Measurements from ENCODE around the gene CIB4. TPM values are rescaled to one million over a fixed set of nuclear protein-coding genes. Genes with fewer than 3 reads are reported as not detected.

The CIB4 gene
- polyA plus RNA-seq, 4 donors: 0.50 to 0.78 (median 0.72) TPM; not detected in 1

GRCh38 chr2:26559044-26559405 lies 82.1 kb downstream of the CIB4 start:
- no peak for DNase-seq (ENCODE audit: low read depth in 4 of 4, low spot score in 3 of 4)

DNA sequence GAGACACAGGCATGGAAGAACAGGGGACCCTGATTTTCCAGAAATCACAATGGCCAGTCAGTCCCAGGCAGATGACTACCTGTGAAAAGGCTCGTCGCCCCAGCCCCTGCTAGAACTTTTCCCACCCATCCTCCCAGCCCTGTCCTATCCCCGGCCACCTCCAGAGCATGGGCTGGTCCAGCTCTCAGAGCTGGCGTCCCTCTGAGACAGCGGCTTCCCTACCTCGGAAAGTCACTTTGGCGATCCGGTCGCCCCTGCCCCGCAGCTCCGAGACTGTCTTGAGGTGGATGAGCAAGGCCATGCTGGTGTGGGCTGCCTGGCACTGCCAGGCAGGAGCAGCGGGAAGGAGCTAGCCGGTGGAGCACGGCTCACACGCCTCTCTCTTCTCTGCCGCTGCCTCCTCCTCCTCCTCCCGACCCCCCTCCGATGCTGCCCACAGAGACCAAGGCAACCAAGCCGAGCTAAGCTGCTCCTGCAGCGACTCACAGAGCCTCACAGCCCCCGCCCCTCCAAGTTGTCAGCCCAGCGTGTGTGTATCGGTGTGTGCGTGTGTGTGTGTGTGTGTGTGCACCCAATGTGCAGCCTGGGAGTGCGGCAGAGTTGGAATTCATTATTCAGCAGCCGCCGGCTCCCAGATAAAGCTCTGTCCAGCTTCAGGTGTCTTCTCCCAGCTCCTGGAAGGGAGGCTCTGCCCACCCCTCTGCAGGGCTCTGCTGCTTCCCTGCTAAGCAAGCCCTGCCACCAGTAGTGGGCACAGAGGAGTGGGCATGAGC lies 82.7 kb downstream of the CIB4 start:
- DNase-seq (ENCODE audit: low read depth in 4 of 4, low spot score in 3 of 4): peak in 2 of 4 donors; percentile 3 to 21

- DNase-seq (ENCODE audit: low read depth in 4 of 4, low spot score in 3 of 4): no peak
Observed at GRCh38 chr2:26557244-26557925, 83.8 kb downstream of the CIB4 start.

GRCh38 chr2:26556309-26557243 lies 84.6 kb downstream of the CIB4 start:
- DNase-seq (ENCODE audit: low read depth in 4 of 4, low spot score in 3 of 4): no peak

DNA sequence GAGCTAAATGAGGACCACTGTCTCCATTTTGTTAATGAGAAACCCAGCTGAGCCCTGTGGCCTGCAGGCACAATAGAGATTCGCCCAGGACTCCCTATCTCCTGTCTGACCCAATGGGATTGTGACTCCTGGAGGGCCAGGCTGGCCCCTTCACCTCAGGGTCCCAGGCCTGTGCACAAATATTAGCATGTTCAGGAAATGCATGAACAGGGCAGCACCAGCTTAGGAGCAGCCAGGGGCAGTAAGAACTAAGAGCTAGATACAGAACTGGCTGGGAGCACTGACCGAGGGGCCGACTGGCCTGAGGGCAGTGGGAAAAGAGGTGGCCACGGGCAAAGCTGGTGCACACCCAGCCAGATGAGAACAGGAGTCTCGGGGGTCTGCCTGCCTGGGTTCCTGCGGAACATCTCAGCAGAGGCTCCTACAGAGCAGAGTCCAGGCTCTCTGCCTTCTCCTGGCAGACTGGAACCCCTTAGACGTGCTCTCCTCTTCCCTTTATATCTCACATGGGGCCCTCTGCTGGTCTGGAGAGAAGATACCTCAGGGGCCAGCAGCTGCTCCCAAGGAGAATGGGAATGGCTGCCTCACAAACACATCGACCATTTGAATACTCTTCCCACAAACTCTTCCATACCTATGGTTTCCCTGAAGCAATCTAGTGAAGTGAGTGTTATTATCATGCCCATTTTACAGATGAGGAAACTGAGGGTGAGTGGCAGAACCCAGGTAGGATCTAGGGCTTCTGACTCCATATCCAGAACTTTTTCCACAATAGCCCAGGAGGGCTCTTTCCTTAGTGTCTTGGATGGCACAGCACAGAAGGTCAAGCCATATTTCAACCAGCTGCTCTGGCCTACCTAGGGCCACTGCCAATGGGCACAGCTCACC lies 85.7 kb downstream of the CIB4 start:
- DNase-seq (ENCODE audit: low read depth in 4 of 4, low spot score in 3 of 4): no peak

- DNase-seq (ENCODE audit: low read depth in 4 of 4, low spot score in 3 of 4): no peak
Observed at GRCh38 chr2:26552641-26553374, 88.4 kb downstream of the CIB4 start.

- DNase-seq (ENCODE audit: low read depth in 4 of 4, low spot score in 3 of 4): no peak
Observed at GRCh38 chr2:26550276-26551015, 90.7 kb downstream of the CIB4 start.

DNA sequence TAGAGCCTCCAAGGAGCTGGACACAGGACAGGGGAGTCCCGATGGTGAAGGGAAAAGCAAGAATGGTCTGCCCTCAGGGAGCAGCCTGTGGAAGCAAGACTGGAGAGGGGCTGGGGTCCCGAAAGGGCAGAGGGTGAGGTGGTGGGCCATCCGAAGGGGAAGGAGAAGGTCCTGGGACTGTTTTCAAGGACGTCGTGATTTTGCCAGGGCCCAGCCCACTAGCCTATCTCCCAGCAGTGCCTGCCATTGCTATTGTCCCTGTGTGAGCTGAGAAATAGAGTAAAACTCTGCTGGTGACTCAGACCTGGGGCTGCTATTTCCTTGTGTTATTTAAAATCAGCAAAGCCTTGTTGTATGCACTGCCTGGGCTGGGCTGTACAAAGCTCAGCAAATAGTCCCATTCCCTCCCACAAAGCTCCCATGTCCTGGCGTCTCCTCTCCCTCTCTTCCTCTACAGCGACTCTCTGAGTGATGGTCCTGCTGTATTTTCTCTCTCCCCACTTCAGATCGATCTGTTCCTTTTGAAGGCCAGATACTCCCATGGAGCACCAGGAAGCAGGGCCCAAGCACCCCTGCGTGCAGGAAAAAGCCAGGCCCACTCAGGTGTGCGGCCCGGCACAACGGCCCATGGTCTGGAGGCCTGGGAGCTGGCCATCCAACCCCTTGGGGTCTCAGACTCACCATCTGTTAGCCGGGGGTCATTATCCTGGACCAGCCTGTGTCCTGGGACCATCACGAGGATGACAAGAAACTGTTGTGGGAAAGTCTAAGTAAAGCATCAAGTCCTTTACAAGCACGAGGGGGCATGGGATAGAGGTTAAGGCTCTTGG lies 98.3 kb downstream of the CIB4 start:
- DNase-seq (ENCODE audit: low read depth in 4 of 4, low spot score in 3 of 4): no peak

- DNase-seq (ENCODE audit: low read depth in 4 of 4, low spot score in 3 of 4): no peak
Observed at GRCh38 chr2:26542194-26542455, 99.0 kb downstream of the CIB4 start.

DNA sequence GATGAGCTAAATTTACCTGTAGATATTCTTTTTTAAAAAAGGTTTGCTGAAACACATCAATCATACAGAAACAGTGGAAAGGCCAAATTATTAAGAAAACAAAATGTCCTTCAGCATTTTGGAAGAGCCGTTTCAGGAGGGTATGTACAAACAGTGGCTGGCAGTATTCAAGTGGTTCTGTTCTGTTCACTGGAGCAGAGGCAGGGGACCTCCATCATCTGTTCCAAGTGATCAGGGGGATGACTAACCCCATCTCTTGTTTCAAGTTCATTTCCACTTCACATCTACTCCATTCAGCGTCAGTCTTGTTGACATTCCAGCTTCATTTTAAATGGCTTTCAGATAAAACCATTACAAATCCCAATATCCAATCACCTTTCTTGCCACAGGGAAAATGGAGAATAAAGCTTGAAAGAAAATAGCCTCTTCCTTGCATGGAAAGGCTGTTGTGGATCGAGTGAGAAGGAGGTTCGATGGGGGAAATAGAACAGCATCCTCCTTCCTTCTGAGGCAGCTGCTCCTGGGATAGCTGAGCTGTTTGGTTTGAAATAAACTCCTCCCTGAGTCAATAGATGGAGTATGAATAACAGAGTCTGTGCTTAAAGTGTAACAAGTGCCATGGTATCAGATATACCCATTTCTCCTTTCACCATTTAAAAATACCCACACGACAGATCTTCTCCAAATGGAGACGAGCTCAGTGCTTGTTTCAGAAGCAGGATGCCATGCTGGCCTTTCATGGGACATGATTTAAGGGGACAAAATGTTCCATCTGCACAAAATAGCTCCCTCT lies 99.6 kb downstream of the CIB4 start:
- DNase-seq (ENCODE audit: low read depth in 4 of 4, low spot score in 3 of 4): no peak

GRCh38 chr2:26540961-26541360 lies 100.2 kb downstream of the CIB4 start:
- DNase-seq (ENCODE audit: low read depth in 4 of 4, low spot score in 3 of 4): no peak

DNA sequence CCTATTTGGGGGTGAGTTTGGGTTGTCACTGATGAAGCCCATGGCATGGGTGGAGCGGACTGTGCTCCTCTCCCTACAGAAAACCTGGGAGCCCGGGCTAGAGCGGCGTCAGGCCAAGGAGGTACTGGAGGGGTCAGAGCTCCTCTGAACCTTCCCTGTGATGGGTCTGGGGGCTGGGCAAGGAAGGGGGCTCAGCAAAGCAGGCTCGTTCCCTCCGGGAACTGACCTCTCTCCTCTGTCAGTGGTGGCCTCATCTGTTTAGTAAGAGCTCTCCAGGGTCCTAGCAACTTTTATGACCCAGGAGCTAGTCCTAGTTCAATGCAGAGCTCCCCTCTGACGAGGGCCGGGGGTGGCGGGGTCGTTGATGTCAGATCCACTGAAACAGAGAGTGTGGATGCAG lies 100.9 kb downstream of the CIB4 start:
- no peak for DNase-seq (ENCODE audit: low read depth in 4 of 4, low spot score in 3 of 4)

- no peak for DNase-seq (ENCODE audit: low read depth in 4 of 4, low spot score in 3 of 4)
Observed at GRCh38 chr2:26537826-26538475, 103.2 kb downstream of the CIB4 start.

- DNase-seq (ENCODE audit: low read depth in 4 of 4, low spot score in 3 of 4): no peak
Observed at GRCh38 chr2:26537069-26537825, 103.9 kb downstream of the CIB4 start.

GRCh38 chr2:26536371-26537068 lies 104.6 kb downstream of the CIB4 start:
- no peak for DNase-seq (ENCODE audit: low read depth in 4 of 4, low spot score in 3 of 4)
